ENCODE data around the gene TLE6. TPM values are rescaled to one million over a fixed set of nuclear protein-coding genes. Genes with fewer than 3 reads are reported as not detected.
A peak's percentile ranks its signal among the peaks of the same experiment; 100 is the strongest.
"Not testable (repeated sequence)": the region's sequence is repeated elsewhere in the genome, so short reads cannot be mapped to it uniquely, and the experiment has no call there.

TLE6 gene
- total RNA-seq, 2 experiments from 2014 or later: 2.5 to 2.6 TPM

DNA sequence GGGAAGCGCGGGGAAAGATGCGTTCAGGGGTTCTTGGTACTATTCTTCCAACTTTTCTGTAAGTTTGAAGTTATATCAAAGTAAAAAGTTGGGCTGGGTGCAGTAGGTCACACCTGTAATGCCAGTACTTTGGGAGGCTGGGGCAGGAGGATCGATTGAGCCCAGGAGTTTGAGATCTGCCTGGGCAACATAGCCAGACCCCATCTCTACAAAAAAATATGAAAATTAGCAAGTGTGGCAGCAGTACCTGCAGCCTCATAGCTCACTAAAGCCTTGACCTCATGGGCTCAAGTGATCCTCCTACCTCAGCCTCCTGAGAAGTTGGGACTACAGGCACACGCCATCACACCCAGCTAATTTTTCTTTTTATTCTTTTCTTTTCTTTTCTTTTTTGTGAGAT, 20.2 kb upstream of the TLE6 start:
- no peaks in the 10 kb centered on the region for H3K27me3 Mint-ChIP-seq
- intact Hi-C loops (cut with micrococcal nuclease): no loop called here

DNA sequence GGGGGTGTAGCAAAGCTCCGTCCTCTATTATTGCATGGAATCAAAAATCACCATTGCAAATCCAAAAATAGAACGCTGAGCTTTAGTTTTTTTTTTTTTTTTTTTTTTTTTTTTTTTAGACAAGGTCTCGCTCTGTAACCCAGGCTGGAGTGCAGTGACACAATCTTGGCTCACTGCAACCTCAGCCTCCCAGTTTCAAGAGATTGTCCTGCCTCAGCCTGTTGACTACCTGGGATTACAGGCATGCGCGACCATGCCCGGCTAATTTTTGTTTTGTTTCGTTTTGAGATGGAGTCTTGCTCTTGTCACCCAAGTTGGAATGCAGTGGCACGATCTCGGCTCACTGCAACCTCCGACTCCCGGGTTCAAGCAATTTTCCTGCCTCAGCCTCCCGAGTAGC, 17.2 kb upstream of the TLE6 start:
- Mint-ChIP-seq H3K27me3 (no peaks in the 10 kb centered on the region), H3K9me3 (no peaks in the 10 kb centered on the region), H3K4me3 (no peak overlapping the region), H3K4me1 (ENCODE audit: low read depth) (peaks cover 2% of the 10 kb centered on the region), H3K27ac (no peak overlapping the region), H3K36me3 (no peaks in the 10 kb centered on the region)
- CTCF ChIA-PET: interaction anchor here (1.2 to 14.9 kb wide), 2 partner anchors 73 to 146 kb away, joined by 4 to 204 read pairs; no protein-coding TSS in a partner anchor
- intact Hi-C loops (cut with micrococcal nuclease): no loop called here
- no peak for DNase-seq
- POLR2A ChIA-PET: no interaction called here

More for the DNA sequence above, 20.2 kb upstream of the TLE6 start:
- ChIA-PET POLR2A (no interaction called here), CTCF (interaction anchor here (1.8 to 14.9 kb wide), 3 partner anchors 70 to 149 kb away, joined by 4 to 204 read pairs (median 5); no protein-coding TSS in a partner anchor)
- Mint-ChIP-seq H3K4me3 (no peak overlapping the region), H3K9me3 (no peaks in the 10 kb centered on the region), H3K4me1 (ENCODE audit: low read depth) (peaks cover under 1% of the 10 kb centered on the region), H3K36me3 (no peaks in the 10 kb centered on the region), H3K27ac (no peak overlapping the region)
- no peak for DNase-seq

DNA sequence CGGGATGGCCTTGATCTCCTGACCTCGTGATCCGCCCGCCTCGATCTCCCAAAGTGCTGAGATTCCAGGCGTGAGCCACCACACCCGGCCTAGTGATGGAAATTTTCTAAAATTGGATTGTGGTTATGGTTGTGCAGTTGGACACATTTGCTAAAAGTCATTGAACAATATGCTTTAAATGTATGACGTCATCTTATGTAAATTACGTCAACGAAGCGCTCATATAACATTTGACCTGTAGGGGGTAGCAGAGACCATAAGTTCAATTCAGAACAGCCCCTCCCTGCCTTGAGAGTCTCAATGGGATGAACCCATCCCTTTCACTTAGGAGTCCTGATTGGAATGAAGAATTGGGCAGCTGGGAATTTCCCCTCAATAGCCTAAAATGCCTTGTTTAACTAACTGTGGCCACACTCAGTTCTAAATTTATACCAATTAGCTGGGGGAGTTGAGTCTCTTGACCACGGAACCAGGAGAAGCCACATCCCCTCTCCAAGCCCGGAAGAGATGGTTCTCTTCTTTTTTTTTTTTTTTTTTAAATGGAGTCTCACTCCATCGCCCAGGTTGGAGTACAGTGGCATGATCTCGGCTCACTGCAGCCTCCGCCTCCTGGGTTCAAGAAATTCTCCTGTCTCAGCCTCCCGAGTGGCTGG, 15.2 kb upstream of the TLE6 start:
- H3K4me3 Mint-ChIP-seq: peak overlapping the region; percentile 31
- no peaks in the 10 kb centered on the region for H3K9me3 Mint-ChIP-seq
- H3K27me3 Mint-ChIP-seq: no peaks in the 10 kb centered on the region
- H3K27ac Mint-ChIP-seq: peak overlapping the region; percentile 24
- H3K4me1 Mint-ChIP-seq (ENCODE audit: low read depth): peaks cover 2% of the 10 kb centered on the region
- no peaks in the 10 kb centered on the region for H3K36me3 Mint-ChIP-seq
- ChIA-PET CTCF (interaction anchor here (0.7 to 14.9 kb wide), 20 partner anchors 9 to 342 kb away, joined by 3 to 204 read pairs (median 4); partner anchors contain the start of gene TLE6), POLR2A (no interaction called here)
- DNase-seq: peak; percentile 46
- intact Hi-C loops (cut with micrococcal nuclease): loop anchor here (1.0 kb wide), 1 partner anchor 142 kb away; no protein-coding TSS in a partner anchor

DNA sequence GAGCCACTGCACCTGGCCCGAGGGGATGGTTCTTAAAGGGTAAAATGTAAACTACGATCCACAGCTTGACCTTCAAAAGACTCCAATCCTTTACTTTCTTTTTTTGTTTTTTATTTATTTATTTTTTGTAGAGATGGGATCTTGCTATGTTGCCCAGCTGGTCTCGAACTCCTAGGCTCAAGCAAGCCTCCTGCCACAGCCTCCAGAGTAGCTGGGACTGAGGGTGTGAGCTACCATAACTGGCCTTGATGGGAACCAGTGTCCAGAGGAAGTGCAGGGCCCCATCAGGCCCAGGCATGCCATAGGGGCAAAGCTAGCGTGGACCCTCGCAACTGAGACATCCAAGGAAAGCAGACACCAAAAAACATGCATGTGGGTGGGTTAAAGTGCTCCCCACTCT, 14.2 kb upstream of the TLE6 start:
- POLR2A ChIA-PET: no interaction called here
- CTCF ChIA-PET: interaction anchor here (0.6 to 14.9 kb wide), 13 partner anchors 10 to 199 kb away, joined by 3 to 204 read pairs (median 5); no protein-coding TSS in a partner anchor
- DNase-seq: no peak
- Mint-ChIP-seq H3K4me1 (ENCODE audit: low read depth) (peaks cover 2% of the 10 kb centered on the region), H3K36me3 (no peaks in the 10 kb centered on the region), H3K27ac (no peak overlapping the region), H3K9me3 (no peaks in the 10 kb centered on the region), H3K27me3 (no peaks in the 10 kb centered on the region), H3K4me3 (no peak overlapping the region)
- intact Hi-C loops (cut with micrococcal nuclease): no loop called here

DNA sequence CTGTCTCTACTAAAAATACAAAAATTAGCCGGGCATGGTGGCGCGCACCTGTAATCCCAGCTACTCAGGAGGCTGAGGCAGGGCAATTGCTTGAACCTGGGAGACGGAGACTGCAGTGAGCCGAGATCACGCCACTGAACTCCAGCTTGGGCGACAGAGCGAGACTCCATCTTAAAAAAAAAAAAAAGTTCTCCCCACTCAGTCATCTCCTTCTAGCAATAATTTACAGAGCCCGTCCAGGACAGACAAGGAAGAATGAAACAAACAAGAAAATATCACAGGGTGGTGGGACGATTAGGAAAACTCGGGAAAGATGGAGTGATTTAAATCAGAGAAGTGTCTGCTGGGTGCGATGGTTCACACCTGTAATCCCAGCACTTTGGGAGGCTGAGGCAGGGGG, 13.7 kb upstream of the TLE6 start:
- CTCF ChIA-PET: interaction anchor here (0.6 to 14.9 kb wide), 7 partner anchors 40 to 199 kb away, joined by 3 to 204 read pairs (median 5); no protein-coding TSS in a partner anchor
- intact Hi-C loops (cut with micrococcal nuclease); POLR2A ChIA-PET: not testable (repeated sequence)

DNA sequence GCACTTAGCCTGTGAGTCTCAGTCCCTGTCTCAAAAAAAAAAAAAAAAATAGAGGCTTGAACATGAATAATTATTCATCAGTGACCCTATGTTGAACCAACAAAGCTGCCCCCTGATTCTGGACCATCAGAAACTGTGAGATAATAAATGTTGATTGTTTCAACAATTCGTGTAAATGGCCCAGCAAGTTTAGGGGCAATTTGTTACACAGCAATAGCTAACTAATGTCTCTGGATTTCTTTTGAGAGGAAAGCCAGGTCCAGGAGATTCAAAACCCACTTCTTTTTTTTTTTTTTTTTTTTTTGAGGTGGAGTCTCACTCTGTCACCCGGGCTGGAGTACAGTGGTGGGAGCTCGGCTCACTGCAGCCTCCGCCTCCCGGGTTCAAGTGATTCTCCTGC, 12.5 kb upstream of the TLE6 start:
- Mint-ChIP-seq H3K27ac (no peak overlapping the region), H3K27me3 (no peaks in the 10 kb centered on the region)

More for the DNA sequence above, 13.7 kb upstream of the TLE6 start:
- H3K27ac Mint-ChIP-seq; DNase-seq; H3K36me3 Mint-ChIP-seq; H3K9me3 Mint-ChIP-seq; H3K27me3 Mint-ChIP-seq; H3K4me3 Mint-ChIP-seq; H3K4me1 Mint-ChIP-seq (ENCODE audit: low read depth): not testable (repeated sequence)

DNA sequence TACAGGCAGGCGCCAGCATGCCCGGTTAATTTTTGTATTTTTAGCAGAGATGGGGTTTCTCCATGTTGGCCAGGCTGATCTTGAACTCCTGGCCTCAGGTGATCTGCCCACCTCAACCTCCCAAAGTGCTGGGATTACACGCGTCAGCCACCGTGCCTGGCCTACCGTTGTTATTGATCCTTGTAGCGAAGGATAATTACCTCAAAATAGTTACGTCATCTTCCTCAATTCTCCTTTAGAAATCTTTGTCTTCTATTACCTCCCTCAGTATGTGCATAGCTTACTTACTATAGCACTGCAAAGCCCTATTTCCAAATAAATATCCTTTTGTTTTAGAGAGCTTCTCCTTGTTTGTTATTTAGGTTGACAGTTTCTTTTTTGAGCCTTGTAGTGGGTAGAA, 9.4 kb upstream of the TLE6 start:
- no peak for DNase-seq
- Mint-ChIP-seq H3K4me3 (no peak overlapping the region), H3K9me3 (no peaks in the 10 kb centered on the region), H3K36me3 (no peaks in the 10 kb centered on the region), H3K27me3 (no peaks in the 10 kb centered on the region), H3K4me1 (ENCODE audit: low read depth) (no peaks in the 10 kb centered on the region), H3K27ac (no peak overlapping the region)
- CTCF ChIA-PET: interaction anchor here (14.9 kb wide), 1 partner anchor 138 kb away, joined by 204 read pairs; no protein-coding TSS in a partner anchor
- POLR2A ChIA-PET: no interaction called here
- intact Hi-C loops (cut with micrococcal nuclease): no loop called here

More for the DNA sequence above, 12.5 kb upstream of the TLE6 start:
- Mint-ChIP-seq H3K9me3 (no peaks in the 10 kb centered on the region), H3K4me1 (ENCODE audit: low read depth) (peaks cover 2% of the 10 kb centered on the region), H3K36me3 (no peaks in the 10 kb centered on the region), H3K4me3 (no peak overlapping the region)
- ChIA-PET CTCF (interaction anchor here (1.1 to 14.9 kb wide), 4 partner anchors 14 to 162 kb away, joined by 3 to 204 read pairs (median 8); no protein-coding TSS in a partner anchor), POLR2A (no interaction called here)
- intact Hi-C loops (cut with micrococcal nuclease): no loop called here
- DNase-seq: no peak

DNA sequence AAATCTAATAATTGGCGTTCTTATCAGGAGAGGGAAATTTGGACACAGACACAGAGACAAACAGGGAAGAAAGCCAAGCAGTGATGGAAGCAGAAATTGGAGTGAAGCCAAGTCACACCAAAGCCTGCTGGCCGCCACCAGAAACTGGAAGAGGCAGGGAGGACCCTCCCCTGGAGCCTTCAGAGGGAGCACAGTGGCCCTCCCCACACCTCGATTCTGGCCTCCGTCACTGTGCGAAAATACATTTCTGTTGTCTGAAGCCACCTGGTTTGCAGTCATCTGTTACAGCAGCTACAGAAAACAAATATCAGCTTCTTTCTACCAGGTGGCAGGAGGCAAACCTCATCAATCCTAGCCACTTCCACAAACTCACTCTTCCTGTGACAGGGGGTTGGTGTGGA, 8.3 kb upstream of the TLE6 start:
- DNase-seq: no peak
- intact Hi-C loops (cut with micrococcal nuclease): no loop called here
- H3K4me3 Mint-ChIP-seq: no peak overlapping the region
- no peaks in the 10 kb centered on the region for H3K9me3 Mint-ChIP-seq
- H3K27ac Mint-ChIP-seq: no peak overlapping the region
- ChIA-PET POLR2A (no interaction called here), CTCF (interaction anchor here (14.9 kb wide), 1 partner anchor 137 kb away, joined by 204 read pairs; no protein-coding TSS in a partner anchor)
- peaks cover under 1% of the 10 kb centered on the region for H3K27me3 Mint-ChIP-seq
- no peaks in the 10 kb centered on the region for H3K4me1 Mint-ChIP-seq (ENCODE audit: low read depth)
- no peaks in the 10 kb centered on the region for H3K36me3 Mint-ChIP-seq

DNA sequence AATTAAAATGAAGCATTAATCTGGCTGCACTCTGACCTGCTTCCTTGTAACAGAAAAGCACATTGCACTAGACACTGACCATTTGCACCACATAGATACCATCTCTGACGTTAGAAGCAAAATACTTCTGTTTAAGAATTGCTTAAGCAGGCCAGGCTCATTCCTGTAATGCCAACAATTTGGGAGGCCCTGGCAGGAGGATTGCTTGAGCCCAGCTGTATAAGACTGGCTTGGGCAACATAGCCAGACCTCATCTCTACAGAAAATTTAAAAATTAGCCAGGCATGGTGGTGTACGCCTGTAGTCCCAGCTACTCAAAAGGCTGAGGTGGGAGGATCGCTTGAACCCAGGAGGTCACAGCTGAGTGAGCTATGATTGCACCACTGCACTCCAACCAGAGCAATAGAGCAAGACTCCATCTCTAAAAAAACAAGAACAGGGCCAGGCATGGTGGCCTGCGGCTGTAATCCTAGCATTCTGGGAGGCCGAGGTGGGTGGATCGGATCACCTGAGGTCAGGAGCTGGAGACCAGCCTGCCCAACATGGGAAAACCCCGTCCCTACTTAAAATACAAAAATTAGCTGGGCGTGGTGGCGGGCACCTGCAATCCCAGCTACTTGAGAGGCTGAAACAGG, 7.0 kb upstream of the TLE6 start:
- H3K9me3 Mint-ChIP-seq: no peaks in the 10 kb centered on the region
- intact Hi-C loops (cut with micrococcal nuclease): no loop called here
- ChIA-PET POLR2A (no interaction called here), CTCF (interaction anchor here (1.5 kb wide), 1 partner anchor 134 kb away, joined by 7 read pairs; no protein-coding TSS in a partner anchor)
- no peak overlapping the region for H3K27ac Mint-ChIP-seq
- H3K4me3 Mint-ChIP-seq: no peak overlapping the region
- H3K4me1 Mint-ChIP-seq (ENCODE audit: low read depth): peaks cover 3% of the 10 kb centered on the region
- no peaks in the 10 kb centered on the region for H3K36me3 Mint-ChIP-seq
- H3K27me3 Mint-ChIP-seq: peaks cover 4% of the 10 kb centered on the region
- DNase-seq: no peak

DNA sequence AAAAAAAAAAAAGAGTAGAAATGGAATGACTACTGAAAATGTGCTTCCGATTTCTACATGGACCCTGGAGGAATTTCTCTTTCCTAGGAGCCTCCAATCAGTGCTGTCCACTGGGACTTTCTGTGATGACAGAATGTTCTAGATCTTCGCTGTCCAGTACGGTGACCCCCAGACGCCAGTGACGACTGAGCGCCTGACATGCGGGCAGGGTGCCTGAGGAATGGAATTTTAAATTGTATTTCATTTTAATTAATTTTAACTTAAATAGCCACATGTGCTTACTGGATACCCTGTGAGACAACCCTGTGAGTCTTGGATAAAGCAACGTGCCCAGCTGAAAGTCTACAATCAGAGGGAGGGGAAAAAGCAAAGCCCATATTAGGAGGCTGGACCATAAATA, 4.1 kb upstream of the TLE6 start:
- Mint-ChIP-seq H3K27me3 (peaks cover 4% of the 10 kb centered on the region), H3K9me3 (no peaks in the 10 kb centered on the region), H3K36me3 (no peaks in the 10 kb centered on the region), H3K4me1 (ENCODE audit: low read depth) (peaks cover 13% of the 10 kb centered on the region), H3K27ac (no peak overlapping the region), H3K4me3 (no peak overlapping the region)
- ChIA-PET POLR2A (no interaction called here), CTCF (interaction anchor here (1.1 to 1.4 kb wide), 2 partner anchors 63 to 130 kb away, joined by 3 to 4 read pairs; no protein-coding TSS in a partner anchor)
- intact Hi-C loops (cut with micrococcal nuclease): no loop called here
- DNase-seq: no peak

DNA sequence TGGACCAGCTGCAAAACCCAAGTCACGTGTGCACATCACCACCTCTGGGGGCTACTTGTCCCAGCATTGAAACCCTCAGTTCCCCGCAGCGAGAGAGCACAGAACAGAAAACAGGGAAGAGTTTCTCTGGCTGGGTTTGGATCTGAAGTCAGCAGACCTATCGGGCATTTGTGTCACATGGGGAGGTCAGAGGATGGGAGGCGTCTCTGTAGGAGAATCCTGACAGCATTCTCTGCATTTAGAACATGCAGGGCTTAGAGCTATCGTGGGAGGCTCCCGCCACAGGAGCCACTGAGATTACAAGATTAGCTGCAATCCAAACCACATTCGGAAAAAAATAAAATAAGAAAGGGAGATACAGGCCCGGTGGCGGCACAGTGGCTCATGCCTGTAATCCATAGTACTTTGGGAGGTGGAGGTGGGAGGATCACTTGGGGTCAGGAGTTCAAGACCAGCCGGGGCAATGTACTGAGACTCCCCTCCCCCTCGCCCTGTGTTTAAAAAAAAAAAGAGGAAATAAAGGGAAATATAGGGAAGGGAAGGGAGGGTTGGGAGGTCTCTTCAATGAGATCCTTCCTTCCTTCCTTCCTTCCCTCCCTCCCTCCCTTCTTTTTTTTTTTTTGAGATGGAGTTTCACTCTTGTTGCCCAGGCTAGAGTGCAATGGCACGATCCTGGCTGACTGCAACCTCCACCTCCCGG, 2.9 kb upstream of the TLE6 start:
- peaks cover 4% of the 10 kb centered on the region for H3K27me3 Mint-ChIP-seq
- H3K4me1 Mint-ChIP-seq (ENCODE audit: low read depth): peaks cover 13% of the 10 kb centered on the region
- CTCF ChIA-PET: interaction anchor here (0.9 to 1.4 kb wide), 3 partner anchors 18 to 129 kb away, joined by 3 to 4 read pairs (median 3); no protein-coding TSS in a partner anchor
- DNase-seq: peak; percentile 30
- H3K36me3 Mint-ChIP-seq: no peaks in the 10 kb centered on the region
- POLR2A ChIA-PET: no interaction called here
- no peak overlapping the region for H3K4me3 Mint-ChIP-seq
- intact Hi-C loops (cut with micrococcal nuclease): no loop called here
- no peaks in the 10 kb centered on the region for H3K9me3 Mint-ChIP-seq
- H3K27ac Mint-ChIP-seq: no peak overlapping the region

DNA sequence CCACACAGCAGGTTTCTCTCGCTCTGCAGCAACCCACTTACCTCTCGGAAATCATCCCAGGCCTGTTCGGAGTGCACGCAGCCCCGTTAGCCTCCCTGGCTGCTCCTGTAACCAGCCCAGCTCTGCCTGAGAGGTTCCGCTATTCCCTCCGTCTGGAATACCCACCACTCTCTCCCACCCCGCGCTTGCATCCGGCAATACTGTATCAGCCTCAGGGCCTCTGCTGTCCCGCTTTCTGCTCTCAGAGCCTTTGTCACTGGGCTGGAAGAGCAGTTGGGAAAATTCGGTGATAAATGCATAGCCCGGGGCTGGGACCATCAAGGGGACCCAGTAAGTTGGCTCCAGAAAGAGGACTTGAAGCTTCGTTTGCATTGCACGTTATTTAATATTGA, 759 bp upstream of the TLE6 start:
- H3K27me3 Mint-ChIP-seq: peaks cover 4% of the 10 kb centered on the region
- peak overlapping the region; percentile 89 for H3K4me3 Mint-ChIP-seq
- intact Hi-C loops (cut with micrococcal nuclease): loop anchor here (2.0 kb wide), 1 partner anchor 58 kb away; no protein-coding TSS in a partner anchor
- no peaks in the 10 kb centered on the region for H3K9me3 Mint-ChIP-seq
- ChIA-PET CTCF (interaction anchor here (0.8 to 2.8 kb wide), 6 partner anchors 14 to 132 kb away, joined by 3 to 15 read pairs (median 4); no protein-coding TSS in a partner anchor), POLR2A (interaction anchor here (0.7 to 1.6 kb wide), 2 partner anchors 48 to 59 kb away, joined by 3 to 7 read pairs; no protein-coding TSS in a partner anchor)
- no peaks in the 10 kb centered on the region for H3K36me3 Mint-ChIP-seq
- H3K27ac Mint-ChIP-seq: peak overlapping the region; percentile 72
- peaks cover 13% of the 10 kb centered on the region for H3K4me1 Mint-ChIP-seq (ENCODE audit: low read depth)
- DNase-seq: no peak
